Heart right ventricle (tissue), 16 donors: ENCODE results near the gene DIPK2B. TPM values are rescaled to one million over a fixed set of nuclear protein-coding genes. Genes with fewer than 3 reads are reported as not detected.
A peak's percentile ranks its signal among the peaks of the same experiment; 100 is the strongest.

Source experiments
- ATAC-seq, 8 donors: fragments of 200-7000 bp; cut with Tn5 transposase; one replicate each; pipeline ENCODE4 v1.9.1; 2020; ENCODE audit warnings: mild to moderate bottlenecking in 8 of 8, moderate library complexity in 8 of 8, moderate number of reproducible peaks in 1 of 8
- DNase-seq, 2 donors: peaks; one replicate each; pipeline ENCODE4 v3.0.0-alpha.2; 2020
- H3K27ac ChIP-seq, 10 donors: fragments of 200-600 bp; sonication (generic) in 2 of 10; one replicate each; pipeline versions ENCODE4 v1.5.0 to v1.8.0; 2020 to 2022; ENCODE audit warnings: mild to moderate bottlenecking in 3 of 10
- H3K27me3 ChIP-seq, 7 donors: fragments of 200-600 bp; one replicate each; pipeline ENCODE4 v1.8.0; 2021 to 2022; ENCODE audit warnings: mild to moderate bottlenecking in 2 of 7
- H3K36me3 ChIP-seq, 9 donors: fragments of 200-600 bp; sonication (generic) in 1 of 9; one replicate each; pipeline versions ENCODE4 v1.5.0 to v1.8.0; 2020 to 2022; ENCODE audit warnings: mild to moderate bottlenecking in 2 of 9
- H3K4me1 ChIP-seq, 9 donors: fragments of 200-600 bp; sonication (generic) in 1 of 9; one replicate each; pipeline versions ENCODE4 v1.5.0 to v1.8.0; 2020 to 2022; ENCODE audit warnings: mild to moderate bottlenecking in 4 of 9
- H3K4me3 ChIP-seq, 10 donors: fragments of 200-600 bp; sonication (generic) in 2 of 10; one replicate each; pipeline versions ENCODE4 v1.5.0 to v1.8.0; 2020 to 2022; ENCODE audit warnings: mild to moderate bottlenecking in 7 of 10, moderate library complexity in 2 of 10
- H3K9me3 ChIP-seq, 11 donors: fragments of 200-600 bp in 10 of 11; sonication (generic) in 2 of 11; one replicate each; pipeline versions ENCODE4 v1.5.0 to v1.8.0; 2013 to 2022; ENCODE audit warnings: mild to moderate bottlenecking in 2 of 11, control low read depth in 1 of 11, moderate library complexity in 1 of 11
- CTCF ChIP-seq, 9 donors: fragments of 200-600 bp; sonication (generic) in 2 of 9; IDR thresholded peaks; one replicate each; pipeline versions ENCODE4 v1.5.0 to v1.8.0; 2021 to 2022; ENCODE audit warnings: antibody characterized with exemption in 9 of 9, mild to moderate bottlenecking in 5 of 9, moderate library complexity in 1 of 9
- WGBS, 2 donors: extraction: QIAGEN DNeasy Blood & Tissue Kit; methylation state at CpG; one replicate each; pipeline ENCODE4 v1.1.7; 2013; ENCODE audit warnings: inconsistent platforms in 1 of 2; 5-methylcytosine and 5-hydroxymethylcytosine counted together
- intact Hi-C, 10 donors: fragments of 100-400 bp; cut with DNase I; formaldehyde crosslinking; loops; one replicate each; pipeline versions ENCODE4 v1.11.1 to v1.14.2; 2022
- polyA plus RNA-seq, 2 donors: library from polyadenylated mRNA; stranded (reverse); fragments of 200-250 nt; gene quantifications; one replicate each; pipeline ENCODE4 v1.2.3, GENCODE V29; 2013
- total RNA-seq, 10 donors: library from RNA; stranded (reverse); fragmentation: NEBNext Ultra II Directional in 3 of 10; extraction: Animal tissue kit (Norgen Biotek cat#: 25700) in 3 of 10; gene quantifications; one replicate each; pipeline versions ENCODE4 v1.2.1 to v1.2.4, GENCODE V29; 2021 to 2023
- donor health status: Arrhythmogenic right ventricular cardiomyopathy.
- donor health status: ischemic (EF 13 %, LVEDD 7.1; RV severe dilation, severe dysfunction).
- donor health status: healthy with polysubstance abuse.
- donor health status: DM: no; HTN: yes; CAD: no.
- donor health status: DM: no; HTN: no; CAD: no.
- donor health status: ischemic (EF 25% LVEDD 6.9; RV normal size, moderate dysfunction).
- donor health status: ischemic (EF 25% LVEDD 5.7; RV mildly dilated, moderate dysfunction).
- donor health status: healthy.
- donor health status: DM: yes; HTN: yes; CAD: no.
- donor health status: Ischemic cardiomyopathy.
- donor health status: ischemic (EF 35%, LVEDD 5.7; RV mildly dilated, moderate dysfunction).
- donor health status: nonischemic (EF 11% LVEDD 7.7; RV severe dilation, severe dysfunction).
- donor health status: DM: yes; HTN: yes; CAD: no.
- donor health status: PGD.
- donor health status: ischemic (EF 29% LVEDD 5.4; RV normal size, mild dysfunction).
- donor health status: nonischemic (EF 23%, LVEDD 6.1; RV moderate dilation, normal function).

DIPK2B gene
- total and polyA plus RNA-seq, 12 donors, result 9.3 to 31.7 (median 16.1) TPM

GRCh38 chrX:45208121-45208856 is 7.6 kb upstream of the DIPK2B start:
- intact Hi-C loops, result no loop called here
- no peak for ATAC-seq

DNA sequence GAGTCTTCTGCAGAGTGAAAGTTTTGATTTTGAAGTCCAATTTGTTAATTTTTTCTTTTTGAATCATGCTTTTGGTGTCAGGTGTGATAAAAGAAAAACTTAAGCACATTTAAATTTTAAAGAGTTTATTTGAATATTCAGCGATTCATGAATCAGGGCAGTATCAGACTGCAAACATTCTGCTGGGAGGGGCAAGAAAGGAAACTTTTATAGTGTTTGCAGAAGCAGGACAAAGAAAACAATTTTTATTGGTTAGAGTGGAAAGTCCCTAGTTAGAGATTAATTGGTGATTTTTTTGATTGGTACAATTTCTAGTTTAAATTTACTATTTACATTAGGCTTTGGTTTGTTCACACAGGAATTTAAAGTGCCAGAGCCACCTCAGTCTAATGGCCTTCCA is 1.5 kb upstream of the DIPK2B start:
- no peak for TF ChIP-seq CTCF (IDR thresholded peaks at IDR 0.05)
- ATAC-seq (no peak), DNase-seq (no peak)
- no peak overlapping the region for H3K4me3 ChIP-seq
- peaks cover 0 to 21% (median 2%) of the 10 kb centered on the region in 11 donors for H3K9me3 ChIP-seq
- H3K4me1 ChIP-seq, result peaks cover 0 to 18% (median 0%) of the 10 kb centered on the region in 9 donors
- no peaks in the 10 kb centered on the region for H3K36me3 ChIP-seq
- peaks cover 0 to 67% (median 0%) of the 10 kb centered on the region in 7 donors for H3K27me3 ChIP-seq
- WGBS, 2 donors, result 66 to 77% methylated on average over 1 of the region's 1 CpG
- H3K27ac ChIP-seq, result peak overlapping the region in 9 of 10 donors; percentile 19 to 86 (median 65)
- intact Hi-C loops, result loop anchor here in 1 of 10 donors (5.0 kb wide), 1 partner anchor 330 kb away; the partner anchor contains the start of gene KDM6A

More at GRCh38 chrX:45208121-45208856, 7.6 kb upstream of the DIPK2B start:
- H3K4me1 ChIP-seq, result peaks cover 0 to 3% (median 0%) of the 10 kb centered on the region in 9 donors
- H3K4me3 ChIP-seq, result no peak overlapping the region
- no peak for DNase-seq
- no peak overlapping the region for H3K27ac ChIP-seq
- peaks cover 0 to 38% (median 0%) of the 10 kb centered on the region in 7 donors for H3K27me3 ChIP-seq
- H3K9me3 ChIP-seq, result peaks cover 0 to 26% (median 2%) of the 10 kb centered on the region in 11 donors
- no peaks in the 10 kb centered on the region for H3K36me3 ChIP-seq
- TF ChIP-seq CTCF (IDR thresholded peaks at IDR 0.05), result peak in 1 of 9 donors; percentile 10

DNA sequence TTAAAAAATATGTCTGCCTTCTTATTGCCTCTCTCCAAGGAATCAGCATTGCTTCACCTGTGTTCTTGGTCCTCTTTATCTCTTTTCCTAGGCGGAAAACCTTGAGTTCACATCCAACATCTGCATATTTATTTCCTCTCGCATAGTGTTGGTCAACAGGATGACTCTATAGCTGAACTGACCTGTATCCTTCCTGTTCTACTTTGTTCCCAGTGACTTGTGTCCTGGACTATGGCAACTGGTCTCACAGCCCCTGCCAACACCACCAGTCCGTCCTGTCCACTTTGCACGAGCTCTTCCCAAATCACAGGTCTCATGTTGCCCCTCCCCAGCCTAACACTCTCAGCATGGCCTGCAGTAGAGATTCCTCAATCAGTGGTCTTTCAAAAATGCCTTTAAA is 2.0 kb downstream of the DIPK2B start:
- no peak for DNase-seq
- intact Hi-C loops, result no loop called here
- WGBS, 2 donors, result 66 to 73% methylated on average over 4 of the region's 4 CpGs
- no peak for TF ChIP-seq CTCF (IDR thresholded peaks at IDR 0.05)
- peak overlapping the region in 9 of 10 donors; percentile 63 to 83 (median 73) for H3K27ac ChIP-seq
- H3K4me3 ChIP-seq, result peak overlapping the region in 9 of 10 donors; percentile 26 to 54 (median 46)
- no peaks in the 10 kb centered on the region for H3K36me3 ChIP-seq
- peaks cover 0 to 21% (median 3%) of the 10 kb centered on the region in 9 donors for H3K4me1 ChIP-seq
- H3K9me3 ChIP-seq, result no peaks in the 10 kb centered on the region
- peaks cover 0 to 85% (median 0%) of the 10 kb centered on the region in 7 donors for H3K27me3 ChIP-seq
- peak in 5 of 8 donors; percentile 23 to 60 (median 51) for ATAC-seq

GRCh38 chrX:45198301-45198700 is 2.4 kb downstream of the DIPK2B start:
- intact Hi-C loops, result no loop called here
- Histone ChIP-seq H3K9me3 (no peaks in the 10 kb centered on the region), H3K27me3 (peaks cover 0 to 83% (median 0%) of the 10 kb centered on the region in 7 donors), H3K4me3 (peak overlapping the region in 9 of 10 donors; percentile 21 to 54 (median 46)), H3K27ac (peak overlapping the region in 8 of 10 donors; percentile 71 to 83 (median 76)), H3K4me1 (peaks cover 0 to 25% (median 3%) of the 10 kb centered on the region in 9 donors), H3K36me3 (no peaks in the 10 kb centered on the region)
- ATAC-seq (peak in 5 of 8 donors; percentile 30 to 48 (median 46)), DNase-seq (no peak)
- WGBS, 2 donors, result 48 to 49% methylated on average over 3 of the region's 3 CpGs
- TF ChIP-seq CTCF (IDR thresholded peaks at IDR 0.05), result no peak
